MCF 10A (cell line): ENCODE data around the gene CRYBA1. TPM values are rescaled to one million over a fixed set of nuclear protein-coding genes. Genes with fewer than 3 reads are reported as not detected.

Experiments used
- BruUV-seq: library from RNA; stranded (reverse); fragments of 400-500 nt; replicated peaks from 2 replicates; lab custom pipeline; 2021; lab: Mats Ljungman, UMichigan
- CTCF ChIA-PET: fragments of 300-600 bp; sonication (Branson Sonifier 250); formaldehyde crosslinking; extraction: SDS; loops from one replicate; lab custom pipeline; 2021; ENCODE audit warnings: antibody characterized with exemption, inconsistent platforms; lab: Yijun Ruan, JAX
- POLR2A ChIA-PET: fragments of 300-600, 350-650 bp; sonication (Branson Sonifier 250); formaldehyde crosslinking; extraction: SDS; loops from one replicate; lab custom pipeline; 2020; ENCODE audit warnings: antibody characterized with exemption, inconsistent platforms; lab: Yijun Ruan, JAX
- DNase-seq: peaks from one replicate; pipeline ENCODE4 v3.0.0-alpha.2; 2018; ENCODE audit not compliant: unreplicated experiment
- H3K27ac Mint-ChIP-seq: one replicate; pipeline ENCODE4 v1.8.0; 2022; ENCODE audit warnings: mild to moderate bottlenecking, low read depth, mixed read lengths; ENCODE audit not compliant: unreplicated experiment
- H3K27me3 Mint-ChIP-seq: one replicate; pipeline ENCODE4 v1.8.0; 2022; ENCODE audit warnings: mixed read lengths; ENCODE audit not compliant: insufficient read depth, unreplicated experiment
- H3K36me3 Mint-ChIP-seq: one replicate; pipeline ENCODE4 v1.8.0; 2022; ENCODE audit warnings: mild to moderate bottlenecking, moderate library complexity, mixed read lengths; ENCODE audit not compliant: insufficient read depth, unreplicated experiment
- H3K4me1 Mint-ChIP-seq: one replicate; pipeline ENCODE4 v1.8.0; 2022; ENCODE audit warnings: mixed read lengths; ENCODE audit not compliant: insufficient read depth, unreplicated experiment
- H3K4me3 Mint-ChIP-seq: one replicate; pipeline ENCODE4 v1.8.0; 2022; ENCODE audit warnings: mild to moderate bottlenecking, moderate library complexity, mixed read lengths; ENCODE audit not compliant: unreplicated experiment
- H3K9me3 Mint-ChIP-seq: one replicate; pipeline ENCODE4 v1.8.0; 2022; ENCODE audit warnings: mixed read lengths; ENCODE audit not compliant: unreplicated experiment
- CTCF ChIP-seq: fragments of 200-600 bp; IDR thresholded peaks from one replicate; pipeline ENCODE4 v1.8.0; 2022; ENCODE audit warnings: antibody characterized with exemption, mild to moderate bottlenecking; ENCODE audit not compliant: unreplicated experiment
- intact Hi-C: fragments of 100-400 bp; cut with micrococcal nuclease; formaldehyde crosslinking; loops from 2 replicates; pipeline ENCODE4 v1.14.1; 2022
- total RNA-seq: library from RNA; stranded (reverse); gene quantifications from 2 replicates; pipeline ENCODE4 v1.2.3, GENCODE V29; 2022

The CRYBA1 gene
- total RNA-seq, 1 experiment from 2014 or later = not detected

- intact Hi-C loops = no loop called here
- Mint-ChIP-seq H3K27ac (no peak overlapping the region), H3K9me3 (no peaks in the 10 kb centered on the region), H3K36me3 (no peaks in the 10 kb centered on the region), H3K4me1 (no peaks in the 10 kb centered on the region), H3K27me3 (no peaks in the 10 kb centered on the region), H3K4me3 (no peak overlapping the region)
- no TSS peak for BruUV-seq
- ChIA-PET CTCF (interaction anchor here (0.7 to 1.9 kb wide), 3 partner anchors 11 to 69 kb away, joined by 3 to 19 read pairs (median 9); no protein-coding TSS in a partner anchor), POLR2A (interaction anchor here (0.6 to 1.0 kb wide), 2 partner anchors 9 to 31 kb away, joined by 3 read pairs; no protein-coding TSS in a partner anchor)
- no peak for TF ChIP-seq CTCF
- DNase-seq = no peak
These were observed 38.7 kb upstream of the CRYBA1 start for GRCh38 chr17:29207975-29208374.

GRCh38 chr17:29209073-29209472 lies 37.6 kb upstream of the CRYBA1 start:
- no peaks in the 10 kb centered on the region for H3K9me3 Mint-ChIP-seq
- H3K4me1 Mint-ChIP-seq = no peaks in the 10 kb centered on the region
- no peak overlapping the region for H3K4me3 Mint-ChIP-seq
- no peak overlapping the region for H3K27ac Mint-ChIP-seq
- no peaks in the 10 kb centered on the region for H3K36me3 Mint-ChIP-seq
- DNase-seq = no peak
- intact Hi-C loops = no loop called here
- CTCF ChIA-PET = interaction anchor here (0.5 to 1.9 kb wide), 3 partner anchors 10 to 34 kb away, joined by 3 to 15 read pairs (median 3); no protein-coding TSS in a partner anchor
- POLR2A ChIA-PET = interaction anchor here (0.7 to 1.3 kb wide), 2 partner anchors 54 to 64 kb away, joined by 3 read pairs; no protein-coding TSS in a partner anchor
- TF ChIP-seq CTCF = no peak
- H3K27me3 Mint-ChIP-seq = no peaks in the 10 kb centered on the region
- BruUV-seq = no TSS peak

- no peak overlapping the region for H3K27ac Mint-ChIP-seq
- H3K36me3 Mint-ChIP-seq = no peaks in the 10 kb centered on the region
- peaks cover 6% of the 10 kb centered on the region for H3K4me1 Mint-ChIP-seq
- ChIA-PET CTCF (interaction anchor here (0.6 to 15.1 kb wide), 6 partner anchors 10 to 67 kb away, joined by 3 to 287 read pairs (median 4); no protein-coding TSS in a partner anchor), POLR2A (interaction anchor here (1.6 kb wide), 1 partner anchor 35 kb away, joined by 6 read pairs; no protein-coding TSS in a partner anchor)
- peak; percentile 8 for DNase-seq
- intact Hi-C loops = no loop called here
- TF ChIP-seq CTCF = no peak
- no peaks in the 10 kb centered on the region for H3K27me3 Mint-ChIP-seq
- H3K9me3 Mint-ChIP-seq = no peaks in the 10 kb centered on the region
- no TSS peak for BruUV-seq
- H3K4me3 Mint-ChIP-seq = no peak overlapping the region
These were observed 35.8 kb upstream of the CRYBA1 start for GRCh38 chr17:29210879-29211278.

GRCh38 chr17:29212094-29212631 lies 34.5 kb upstream of the CRYBA1 start:
- H3K4me3 Mint-ChIP-seq = no peak overlapping the region
- BruUV-seq = no TSS peak
- POLR2A ChIA-PET = interaction anchor here (0.9 to 1.6 kb wide), 3 partner anchors 9 to 36 kb away, joined by 3 to 6 read pairs (median 3); partner anchors contain the start of gene MYO18A
- H3K27me3 Mint-ChIP-seq = no peaks in the 10 kb centered on the region
- TF ChIP-seq CTCF = no peak
- no peaks in the 10 kb centered on the region for H3K9me3 Mint-ChIP-seq
- no peaks in the 10 kb centered on the region for H3K36me3 Mint-ChIP-seq
- intact Hi-C loops = no loop called here
- H3K27ac Mint-ChIP-seq = no peak overlapping the region
- CTCF ChIA-PET = interaction anchor here (0.8 to 15.1 kb wide), 4 partner anchors 12 to 96 kb away, joined by 3 to 287 read pairs (median 4); no protein-coding TSS in a partner anchor
- DNase-seq = no peak
- H3K4me1 Mint-ChIP-seq = peaks cover 18% of the 10 kb centered on the region
